ENCODE measurements around the gene ZWILCH. TPM values are rescaled to one million over a fixed set of nuclear protein-coding genes. Genes with fewer than 3 reads are reported as not detected.

ZWILCH gene
- total and polyA plus RNA-seq, 2 donors (not counting 3 experiments of a cell fraction or from before 2014, with no cell fraction given): 9.3 to 28.8 TPM

GRCh38 chr15:66595931-66596545 is 90.9 kb downstream of the ZWILCH start:
- Histone ChIP-seq H2AFZ (ENCODE audit: low read depth, low read length) (no peak overlapping the region), H3K9me1 (replicated peaks; ENCODE audit: control insufficient read depth, extremely low read depth, insufficient read depth, low read length) (no peaks in the 10 kb centered on the region), H4K20me1 (replicated peaks; ENCODE audit: control insufficient read depth, extremely low read depth, insufficient read depth, low read length) (no peaks in the 10 kb centered on the region), H3K4me2 (ENCODE audit: insufficient read depth, low read length) (no peak overlapping the region), H3K4me3 (replicated peaks in 1 of 3; ENCODE audit: insufficient read depth in 1 of 3, low read depth in 1 of 3, low read length in 3 of 3) (no peak overlapping the region), H3K4me1 (ENCODE audit: control insufficient read depth, extremely low read depth, insufficient read depth, low read length) (no peaks in the 10 kb centered on the region), H3K27me3 (ENCODE audit: control insufficient read depth in 2 of 2, insufficient read depth in 2 of 2, low read length in 2 of 2) (no peaks in the 10 kb centered on the region), H3K36me3 (ENCODE audit: control insufficient read depth in 2 of 2, extremely low read depth in 1 of 2, insufficient read depth in 2 of 2, low read length in 2 of 2) (no peaks in the 10 kb centered on the region), H3K27ac (ENCODE audit: insufficient read depth, low read depth, low read length) (no peak overlapping the region), H3K79me2 (ENCODE audit: control insufficient read depth, insufficient read depth, low read length) (no peaks in the 10 kb centered on the region), H3K9me3 (replicated peaks; ENCODE audit: control insufficient read depth, insufficient read depth, low read length) (no peaks in the 10 kb centered on the region), H3K9ac (replicated peaks; ENCODE audit: extremely low read depth, insufficient read depth, low read length) (no peak overlapping the region)
- intact Hi-C loops (cut with micrococcal nuclease) (no loop called here), dilution Hi-C loops (cut with MboI; ENCODE audit: extremely low pct_ligation_motif_present, low sequenced_read_pairs) (no loop called here)
- TF ChIP-seq CTCF (IDR thresholded peaks at IDR 0.05; ENCODE audit: extremely low read depth in 1 of 2, insufficient read depth in 1 of 2, low read depth in 1 of 2, low read length in 2 of 2) (no peak), POLR2AphosphoS5 (IDR thresholded peaks at IDR 0.05; ENCODE audit: insufficient read depth, low read depth, low read length) (no peak), MAX (IDR thresholded peaks at IDR 0.05; ENCODE audit: insufficient read depth, insufficient read length) (no peak), MYC (IDR thresholded peaks at IDR 0.05; ENCODE audit: low read depth, low read length) (no peak), JUN (IDR thresholded peaks at IDR 0.05; ENCODE audit: borderline replicate concordance, insufficient read depth, insufficient read length, low read depth) (no peak), FOS (IDR thresholded peaks at IDR 0.05; ENCODE audit: borderline replicate concordance, insufficient read depth, low read length) (no peak), POLR2A (IDR thresholded peaks at IDR 0.05; ENCODE audit: low read depth, low read length) (no peak), GATA2 (IDR thresholded peaks at IDR 0.05; ENCODE audit: insufficient read depth, insufficient read length, low read depth, low read length) (no peak), EZH2 (IDR thresholded peaks at IDR 0.05; ENCODE audit: borderline replicate concordance, low read depth, low read length, severe bottlenecking) (no peak)
- no TSS peak for BruUV-seq (replicated peaks)
- ChIA-PET CTCF (interaction anchor here (1.0 kb wide), 1 partner anchor 109 kb away, joined by 3 read pairs; no protein-coding TSS in a partner anchor), POLR2A (no interaction called here)
- DNase-seq (ENCODE audit: low read depth, low spot score) (no peak), FAIRE-seq (no peak)

All from endothelial cell of umbilical vein (primary cell).